ENCODE measurements around the gene RALGAPB.

DNA sequence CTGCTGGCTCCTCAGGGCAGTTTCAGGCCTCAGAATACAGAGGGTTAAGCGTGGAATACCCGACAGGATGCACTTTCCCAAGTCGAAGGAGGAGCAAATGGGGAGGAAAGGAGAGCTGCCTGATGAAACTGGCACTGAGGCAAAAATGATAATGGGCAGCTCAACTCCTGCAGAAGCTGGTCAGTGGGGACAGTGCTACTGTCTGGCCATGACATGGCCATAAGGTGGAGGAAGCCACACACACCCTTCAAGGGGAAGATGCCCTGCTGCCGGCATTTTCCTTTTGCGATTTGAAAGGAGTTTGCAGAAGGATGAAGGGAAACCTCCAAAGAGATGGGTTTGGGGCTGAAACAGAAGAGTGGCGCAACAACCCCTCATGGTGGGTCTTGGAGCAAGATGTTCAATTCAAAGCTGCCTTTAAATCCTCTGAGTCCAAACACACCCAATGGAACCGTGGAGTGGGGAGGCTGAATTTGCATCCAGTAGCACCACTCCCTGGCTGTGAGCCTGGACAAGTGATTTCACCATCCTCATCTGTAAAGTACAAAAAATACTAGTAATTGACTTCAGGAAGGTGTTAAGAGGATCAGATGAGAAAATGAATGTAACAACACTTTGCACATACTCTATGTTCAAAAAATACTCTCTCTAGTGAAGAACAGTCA lies 111.6 kb downstream of the RALGAPB start:
- TF ChIP-seq STAT5B (CRISPR knock-in tag; IDR thresholded peaks at IDR 0.05) (no peak), SRSF9 (IDR thresholded peaks at IDR 0.05; ENCODE audit: borderline replicate concordance, insufficient read depth, low read depth, low read length, poor library complexity, severe bottlenecking) (no peak), PCBP2 (optimal IDR thresholded peaks at IDR 0.05; ENCODE audit: low read depth, low read length, poor library complexity, severe bottlenecking) (no peak)
- TF ChIP-seq, protein P1, sequence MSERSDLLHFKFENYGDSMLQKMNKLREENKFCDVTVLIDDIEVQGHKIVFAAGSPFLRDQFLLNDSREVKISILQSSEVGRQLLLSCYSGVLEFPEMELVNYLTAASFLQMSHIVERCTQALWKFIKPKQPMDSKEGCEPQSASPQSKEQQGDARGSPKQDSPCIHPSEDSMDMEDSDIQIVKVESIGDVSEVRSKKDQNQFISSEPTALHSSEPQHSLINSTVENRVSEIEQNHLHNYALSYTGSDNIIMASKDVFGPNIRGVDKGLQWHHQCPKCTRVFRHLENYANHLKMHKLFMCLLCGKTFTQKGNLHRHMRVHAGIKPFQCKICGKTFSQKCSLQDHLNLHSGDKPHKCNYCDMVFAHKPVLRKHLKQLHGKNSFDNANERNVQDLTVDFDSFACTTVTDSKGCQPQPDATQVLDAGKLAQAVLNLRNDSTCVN (CRISPR knock-in tag; IDR thresholded peaks at IDR 0.05; ENCODE audit: borderline replicate concordance), result no peak
